Hypothalamus (tissue), 51 donors: ENCODE data around the gene LYPLA2.
"Not testable (repeated sequence)": the region's sequence is repeated elsewhere in the genome, so short reads cannot be mapped to it uniquely, and the experiment has no call there.

Source experiments
- DNase-seq, 51 donors: peaks; one replicate each; lab custom pipeline; 2025; lab: John Stamatoyannopoulos, UW

The LYPLA2 gene

DNA sequence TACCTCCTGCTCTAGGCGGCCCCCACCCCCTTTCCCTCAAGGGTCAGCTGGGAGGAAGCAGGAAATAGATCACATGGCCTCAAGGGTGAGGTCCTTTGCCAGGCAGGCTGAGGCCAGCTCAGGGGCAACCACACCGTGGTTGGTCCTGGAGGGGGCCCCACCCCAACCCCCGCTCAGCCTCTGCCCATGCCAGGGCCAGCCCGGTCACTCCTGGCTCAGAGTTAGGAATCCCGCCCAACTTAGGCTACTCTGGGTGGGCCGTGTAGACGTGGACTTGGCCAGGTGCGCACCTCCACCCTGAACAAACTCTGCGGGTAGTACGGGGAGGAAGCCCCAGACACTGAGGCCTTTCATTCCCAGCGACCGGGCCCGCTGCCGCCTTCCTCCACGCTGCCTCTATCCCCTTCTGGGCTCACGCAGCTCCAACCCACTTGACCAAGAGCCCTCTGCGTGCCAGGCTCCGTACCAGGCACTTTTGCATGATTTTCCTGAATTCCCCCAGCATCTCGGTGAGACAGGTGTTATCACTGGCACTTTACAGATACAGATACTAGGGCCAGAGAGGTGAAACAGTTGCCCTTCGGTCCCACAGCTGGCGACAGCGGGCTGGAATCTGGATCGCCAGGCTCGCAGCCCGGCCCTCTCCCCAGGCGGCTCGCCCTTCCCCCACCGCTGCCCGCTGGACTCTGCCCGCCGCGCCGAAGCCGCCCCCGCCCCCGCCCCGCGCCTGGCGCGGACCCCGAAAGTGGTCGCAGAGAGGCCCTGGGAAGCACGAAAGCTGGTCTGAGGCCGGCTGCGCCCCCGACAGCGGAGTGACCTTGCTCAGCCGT lies 8.8 kb downstream of the LYPLA2 start:
- DNase-seq: peak in 18 of 51 donors; percentile 14 to 72 (median 40)

DNA sequence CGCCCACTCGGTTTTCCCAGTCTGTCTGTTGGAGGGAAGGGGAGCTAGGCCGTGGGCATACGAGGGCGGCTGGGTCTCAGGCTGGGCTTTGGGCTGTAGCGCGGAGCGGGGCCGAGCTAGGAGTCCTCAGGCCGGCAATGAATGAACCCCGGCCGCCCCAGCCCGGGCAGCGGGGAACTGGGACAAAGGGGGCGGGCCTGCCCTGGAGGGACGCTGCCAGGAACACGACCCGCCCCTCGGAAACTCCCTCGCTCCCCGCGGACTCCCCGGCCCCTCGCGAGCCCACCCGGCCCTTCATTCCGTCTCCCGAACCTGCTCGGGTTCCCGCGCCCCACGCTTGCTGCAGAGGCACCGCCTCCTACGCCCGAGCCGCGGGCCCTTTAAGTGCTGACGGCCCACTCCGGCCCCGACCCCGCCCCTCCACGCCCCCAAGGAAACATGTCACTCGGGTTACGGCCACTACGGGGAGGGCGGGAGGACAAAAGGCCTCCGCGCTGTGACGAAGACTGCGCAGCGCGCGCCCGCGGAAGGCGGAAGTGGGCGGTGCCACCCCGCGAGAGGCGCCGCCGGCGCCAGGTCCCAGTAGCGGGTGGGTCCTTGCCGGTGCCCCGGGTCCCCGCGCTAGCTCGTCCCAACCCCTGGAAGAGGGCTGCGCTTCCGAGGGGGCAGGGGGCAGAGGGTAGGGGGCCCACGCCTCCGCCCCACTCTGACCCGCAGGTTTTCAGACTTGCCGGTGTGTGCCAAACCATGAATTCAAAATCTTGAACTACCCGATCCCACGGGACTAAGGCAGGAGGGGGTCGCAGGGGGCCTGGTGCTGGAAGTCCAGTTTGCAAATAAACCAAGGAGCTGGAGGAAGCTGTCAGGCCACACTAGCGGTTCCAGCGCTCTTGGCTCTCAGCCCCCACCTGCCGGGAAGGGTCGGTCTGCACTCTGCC lies 9.7 kb downstream of the LYPLA2 start, which contains the start of gene GALE:
GALE (minus strand) TSS at position 355 of the 938 bp plus-strand sequence. CDS start 1,747 bp downstream, outside the sequence.
- peak; percentile 75 to 98 (median 94) for DNase-seq

DNA sequence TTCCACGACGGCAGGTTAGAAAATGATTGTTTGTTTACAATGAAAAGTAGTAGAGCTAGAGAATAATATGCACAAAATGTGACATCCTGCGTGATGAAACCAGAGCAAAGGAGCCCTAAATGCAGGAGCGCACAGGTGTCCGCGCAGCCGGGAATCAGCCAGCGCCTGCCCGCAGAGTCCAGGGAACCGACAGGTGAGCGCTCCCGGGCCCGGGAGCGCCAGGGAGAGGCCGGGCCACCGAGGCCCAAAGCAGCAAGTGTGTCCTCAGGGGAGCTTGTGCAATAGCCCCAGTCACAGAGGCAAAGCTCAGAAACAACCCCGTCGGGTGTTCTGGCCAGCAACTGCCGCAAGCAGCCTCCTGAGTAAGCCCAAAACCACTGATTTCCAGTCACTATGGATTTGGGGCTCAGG lies 10.4 kb downstream of the LYPLA2 start:
- DNase-seq: peak in 1 of 51 donors; percentile 29

DNA sequence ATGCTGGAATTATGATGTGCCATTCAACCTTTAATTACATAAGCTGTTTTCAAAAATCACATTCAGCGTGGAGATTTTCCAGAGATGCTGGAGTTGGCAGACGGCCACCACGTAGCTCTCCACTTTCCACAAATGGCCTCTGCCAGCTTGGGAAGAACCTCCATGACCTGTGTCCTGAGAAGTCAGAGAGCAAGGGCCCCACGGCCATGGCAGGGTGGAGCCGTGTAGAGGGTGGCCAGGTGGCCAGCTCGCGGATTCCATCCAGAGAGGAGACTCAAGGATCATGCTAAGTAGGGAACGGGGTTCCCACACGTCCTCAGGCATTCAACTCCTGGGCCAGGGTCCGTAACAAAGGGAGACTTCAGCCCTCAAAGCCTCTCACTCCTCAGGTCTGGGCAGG lies 10.9 kb downstream of the LYPLA2 start:
- DNase-seq: no peak

DNA sequence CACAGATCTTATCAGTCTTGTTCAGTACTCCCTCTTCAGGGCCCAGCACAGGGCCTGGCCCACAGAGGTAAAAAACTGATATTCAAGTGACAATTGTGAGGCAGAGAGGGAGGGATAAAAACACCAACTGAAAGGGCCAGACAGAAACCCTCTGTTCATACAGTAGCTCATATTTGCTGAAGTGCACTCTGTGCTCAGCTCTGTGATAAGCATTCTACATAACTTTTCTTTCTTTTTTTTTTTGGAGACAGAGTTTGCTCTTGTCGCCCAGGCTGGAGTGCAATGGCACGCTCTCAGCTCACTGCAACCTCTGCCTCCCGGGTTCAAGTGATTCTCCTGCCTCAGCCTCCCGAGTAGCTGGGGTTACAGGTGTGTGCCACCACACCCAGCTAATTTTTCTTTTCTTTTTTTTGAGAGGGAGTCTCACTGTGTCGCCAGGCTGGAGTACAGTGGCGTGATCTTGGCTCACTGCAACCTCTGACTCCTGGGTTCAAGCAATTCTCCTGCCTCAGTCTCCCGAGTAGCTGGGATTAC lies 11.9 kb downstream of the LYPLA2 start:
- DNase-seq: not testable (repeated sequence)

DNA sequence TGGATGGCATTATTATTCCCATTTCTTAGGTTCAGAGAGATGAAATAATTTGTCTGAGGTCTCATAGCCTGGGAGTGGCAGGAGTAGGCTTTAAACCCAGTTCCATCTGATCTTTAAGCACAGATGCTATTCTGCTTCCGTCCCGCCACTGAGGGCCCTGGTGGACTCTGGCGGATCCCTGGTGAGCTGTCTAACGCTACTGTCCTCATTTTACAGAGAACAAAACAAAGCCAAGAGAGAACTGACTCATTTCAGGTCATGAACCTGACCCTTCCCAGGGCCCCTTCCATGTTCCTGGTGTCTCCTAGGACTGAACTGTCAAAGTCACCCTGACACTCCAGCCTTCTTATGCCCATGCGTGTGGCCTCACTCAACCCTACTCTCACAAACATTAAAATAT lies 12.7 kb downstream of the LYPLA2 start:
- no peak for DNase-seq

DNA sequence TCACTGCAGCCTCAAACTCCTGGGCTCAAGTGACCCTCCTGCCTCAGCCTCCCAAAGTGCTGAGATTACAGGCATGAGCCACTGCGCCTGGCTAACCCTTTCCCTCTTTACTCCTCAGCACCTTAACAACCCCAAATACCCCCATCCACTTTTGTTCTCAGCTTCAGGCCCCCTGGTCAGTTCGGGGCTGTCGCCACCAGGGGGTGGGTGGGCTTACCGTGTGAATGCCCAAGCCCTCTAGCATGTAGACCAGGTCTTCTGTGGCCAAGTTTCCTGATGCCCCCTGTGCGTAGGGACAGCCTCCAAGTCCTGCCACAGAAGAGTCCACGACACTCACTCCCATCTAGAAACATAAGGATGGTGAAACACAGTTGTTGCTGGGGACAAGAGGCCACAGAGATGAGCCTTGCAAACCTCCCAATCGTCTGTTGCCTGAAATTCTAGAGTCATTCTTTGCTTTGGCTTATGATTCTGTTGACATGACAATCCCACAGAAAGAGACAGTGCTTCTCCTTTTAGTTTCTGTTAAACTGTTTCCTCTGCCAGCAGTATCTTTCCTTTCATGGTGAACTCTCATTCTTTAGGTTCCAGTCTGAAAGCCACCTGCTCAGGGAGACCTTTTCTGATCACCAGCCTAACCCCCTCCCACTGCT lies 13.4 kb downstream of the LYPLA2 start:
- DNase-seq: no peak

DNA sequence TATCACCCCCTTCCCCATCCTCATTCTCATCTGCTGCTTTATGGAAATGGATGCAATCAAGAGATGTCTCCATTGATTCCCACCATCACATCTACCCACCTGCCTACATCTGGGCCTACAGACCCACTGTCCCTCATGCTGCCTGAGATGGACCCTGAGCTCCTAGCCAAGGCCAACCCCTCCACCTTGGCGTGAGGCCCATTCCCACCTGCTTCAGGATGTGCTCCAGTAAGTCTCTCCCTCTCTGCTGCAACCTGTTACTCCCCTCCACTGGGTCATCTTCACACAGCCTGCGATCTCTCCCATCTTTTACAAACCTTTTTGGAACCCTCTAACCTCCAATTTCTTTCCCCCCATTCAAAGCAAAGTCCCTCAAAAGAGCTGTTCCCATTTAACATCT lies 14.1 kb downstream of the LYPLA2 start:
- DNase-seq: no peak

DNA sequence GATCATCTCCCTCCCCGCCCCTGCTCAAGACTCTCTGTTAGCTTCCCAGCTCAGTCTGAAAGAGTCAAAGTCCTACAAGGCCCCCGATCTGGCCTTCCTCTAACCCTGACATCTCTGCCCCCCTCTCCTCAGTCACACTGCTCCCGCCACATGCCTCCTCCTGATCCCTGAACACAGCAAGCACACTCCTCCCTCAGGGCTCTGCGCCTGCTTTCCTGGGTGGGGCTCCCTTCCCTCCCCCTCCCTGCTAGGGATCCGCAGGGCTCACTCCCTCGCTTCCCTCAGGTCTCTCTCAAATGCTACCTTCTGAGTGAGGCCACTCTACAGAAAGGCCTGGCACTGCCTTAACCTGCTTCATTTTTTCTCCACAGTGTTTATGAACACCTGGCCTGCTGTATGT lies 15.3 kb downstream of the LYPLA2 start:
- no peak for DNase-seq

DNA sequence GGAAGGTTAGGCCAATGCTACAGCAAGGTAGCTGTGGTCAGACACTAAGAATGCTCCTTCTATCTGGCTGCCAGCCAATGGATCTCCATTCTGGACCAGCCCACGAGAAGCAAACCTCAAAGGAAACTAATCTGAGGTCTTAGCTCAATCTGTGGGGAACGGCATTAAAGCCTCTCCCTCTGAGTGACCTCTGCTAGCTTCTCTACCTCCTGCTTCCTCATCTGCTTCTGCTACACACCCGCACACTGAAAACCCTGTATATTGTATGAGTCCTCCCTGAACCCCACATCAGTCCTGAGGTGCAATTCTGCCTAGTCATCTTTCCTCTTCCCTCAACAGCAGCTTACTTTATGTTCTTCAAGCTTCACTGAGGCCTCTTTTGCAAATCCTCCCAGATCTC lies 16.5 kb downstream of the LYPLA2 start:
- DNase-seq: no peak

DNA sequence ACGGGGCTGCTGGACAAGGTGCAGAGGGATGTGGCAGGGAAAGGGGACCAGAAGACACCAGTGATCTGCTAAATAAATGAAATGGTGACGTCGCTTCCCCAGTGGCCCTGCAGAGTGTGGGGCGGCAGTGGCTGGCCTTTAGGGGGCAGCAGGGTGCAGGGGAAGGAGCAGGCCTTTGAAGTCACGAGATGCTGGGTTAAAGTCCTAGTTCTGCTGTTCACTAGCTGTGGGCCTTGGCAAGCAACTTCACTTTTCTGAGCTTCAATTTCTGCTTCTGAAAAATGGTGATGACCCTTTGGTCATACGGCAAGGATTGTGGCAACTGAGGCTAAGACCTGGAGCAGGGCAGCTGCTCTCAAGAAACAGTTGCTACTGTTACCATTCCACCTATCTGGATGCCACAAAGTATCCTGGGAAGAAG lies 18.8 kb downstream of the LYPLA2 start:
- peak in 23 of 51 donors; percentile 12 to 58 (median 33) for DNase-seq

DNA sequence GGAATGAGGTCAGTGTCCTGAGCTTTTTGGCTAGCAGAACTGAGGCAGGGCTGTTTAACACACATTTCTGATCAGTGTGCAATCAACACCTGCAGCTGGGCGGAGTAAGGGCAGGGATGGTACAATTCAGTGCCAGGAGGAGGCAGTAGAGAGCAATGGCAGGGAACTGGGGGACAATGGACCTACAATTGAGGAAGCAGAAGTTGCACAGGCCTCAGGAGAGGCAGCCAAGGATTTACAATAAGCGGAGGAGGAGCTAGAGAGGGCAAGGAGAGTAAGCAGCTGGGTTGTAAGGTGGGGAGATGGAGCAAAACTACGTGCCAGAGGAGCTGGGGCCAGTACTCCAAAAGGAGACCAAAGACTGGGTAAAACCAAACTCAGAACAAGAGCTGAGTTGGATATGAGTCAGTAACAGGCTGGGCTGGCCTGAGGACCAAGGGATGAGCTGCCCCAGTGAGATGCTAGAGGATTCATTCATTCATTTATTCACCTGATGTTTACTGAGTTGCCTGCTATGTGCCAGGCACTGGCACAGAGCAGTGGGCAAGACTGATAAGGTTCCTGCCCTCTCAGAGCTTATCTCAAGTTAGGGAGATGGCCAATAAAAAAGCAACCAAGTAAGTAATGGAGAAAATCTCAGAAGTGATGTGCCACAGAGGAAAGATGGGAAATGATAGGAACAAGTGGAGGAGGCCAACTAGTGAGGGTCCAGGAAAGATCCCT lies 20.0 kb downstream of the LYPLA2 start:
- DNase-seq: peak in 10 of 51 donors; percentile 10 to 29 (median 18)

DNA sequence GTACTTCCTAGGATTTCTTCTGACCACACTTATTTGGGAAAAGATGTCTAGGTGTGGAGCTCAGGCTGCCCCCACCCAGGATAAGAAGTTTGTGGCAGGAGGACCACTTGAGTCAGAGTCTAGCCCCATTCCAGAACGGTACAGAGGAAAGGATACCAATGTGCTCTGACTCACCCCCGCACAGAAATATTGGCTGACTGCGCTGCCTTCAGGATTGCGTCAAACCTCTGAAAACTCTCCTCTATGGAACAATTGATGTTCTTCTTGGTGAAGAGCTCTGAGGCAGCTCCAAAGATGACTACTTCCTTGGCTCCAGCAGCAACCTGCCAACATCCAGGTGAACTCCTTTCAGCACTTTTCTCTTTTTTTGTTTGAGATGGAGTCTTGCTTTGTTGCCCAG lies 23.1 kb downstream of the LYPLA2 start:
- no peak for DNase-seq

DNA sequence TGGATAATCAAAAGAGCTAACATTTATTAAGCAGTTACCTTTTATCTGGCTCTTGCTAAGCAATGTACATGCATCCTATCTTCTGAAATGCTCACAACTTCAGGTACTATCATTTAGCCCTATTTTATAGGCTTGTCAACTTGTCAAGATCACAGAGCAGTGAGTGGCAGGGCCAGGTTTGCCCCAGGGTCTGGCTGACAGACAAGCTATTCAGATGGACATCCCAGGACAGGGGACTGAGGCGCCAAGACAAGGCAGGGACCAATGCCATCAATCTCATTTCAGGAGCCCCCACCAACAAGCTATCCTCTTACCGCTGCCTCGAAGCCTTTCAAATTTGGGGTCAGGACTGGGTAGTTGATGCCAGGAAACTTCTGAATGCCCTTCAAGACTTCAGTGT lies 25.4 kb downstream of the LYPLA2 start:
- no peak for DNase-seq

DNA sequence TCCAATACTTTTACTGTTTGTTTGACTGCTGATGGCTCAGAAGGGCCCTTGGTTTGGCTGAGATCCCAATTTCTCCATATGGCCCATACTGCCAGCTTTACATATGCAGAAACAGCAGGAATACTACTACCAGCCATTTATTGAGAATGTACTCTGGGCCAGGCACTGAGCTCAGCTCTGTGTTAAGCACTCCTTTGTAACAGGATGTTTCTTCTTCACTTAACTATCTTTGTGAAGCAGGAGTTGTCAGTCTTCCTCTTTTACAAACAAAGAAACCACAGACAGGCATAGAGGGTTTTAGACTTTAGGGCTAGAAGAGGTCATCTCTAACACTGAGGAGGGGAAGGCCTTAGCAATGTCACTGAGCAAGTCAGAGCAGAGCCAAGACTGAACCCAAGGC lies 26.0 kb downstream of the LYPLA2 start:
- DNase-seq: no peak

DNA sequence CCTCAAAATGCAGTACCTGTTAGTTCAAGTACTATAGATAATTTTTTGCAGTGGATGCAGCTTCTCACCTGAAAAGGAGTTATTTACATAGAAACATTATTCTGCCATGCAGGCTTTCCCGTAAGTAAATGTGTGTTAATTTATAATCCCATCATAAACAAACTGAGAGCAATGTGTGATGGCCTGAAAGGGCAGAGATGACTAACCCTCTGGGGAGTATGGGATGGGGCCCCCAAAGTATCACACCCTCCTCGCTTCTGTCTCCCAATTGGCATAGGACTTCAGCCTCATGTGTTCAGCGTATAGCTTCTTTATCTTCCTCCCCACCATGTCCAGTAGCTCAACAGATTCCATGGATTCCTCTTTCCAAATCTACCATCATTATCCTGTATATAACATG lies 26.7 kb downstream of the LYPLA2 start:
- no peak for DNase-seq

DNA sequence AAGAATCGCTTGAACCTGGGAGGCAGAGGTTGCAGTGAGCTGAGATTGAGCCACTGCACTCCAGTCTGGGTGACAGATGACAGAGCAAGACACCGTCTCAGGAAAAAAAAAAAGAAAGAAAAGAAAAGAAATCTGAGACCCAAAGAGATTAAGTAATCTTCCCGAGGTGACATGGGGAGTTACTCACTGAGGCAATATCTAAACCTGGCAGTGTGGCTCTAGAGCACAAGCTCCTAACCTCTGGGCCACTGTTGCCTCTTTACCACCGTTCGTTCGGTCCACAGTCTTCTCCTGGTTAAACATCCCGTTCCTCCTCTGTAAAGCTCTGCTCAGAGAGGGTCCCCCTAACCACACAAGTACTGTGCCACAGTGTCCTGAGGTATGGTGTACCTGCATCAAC lies 32.8 kb downstream of the LYPLA2 start:
- no peak for DNase-seq

DNA sequence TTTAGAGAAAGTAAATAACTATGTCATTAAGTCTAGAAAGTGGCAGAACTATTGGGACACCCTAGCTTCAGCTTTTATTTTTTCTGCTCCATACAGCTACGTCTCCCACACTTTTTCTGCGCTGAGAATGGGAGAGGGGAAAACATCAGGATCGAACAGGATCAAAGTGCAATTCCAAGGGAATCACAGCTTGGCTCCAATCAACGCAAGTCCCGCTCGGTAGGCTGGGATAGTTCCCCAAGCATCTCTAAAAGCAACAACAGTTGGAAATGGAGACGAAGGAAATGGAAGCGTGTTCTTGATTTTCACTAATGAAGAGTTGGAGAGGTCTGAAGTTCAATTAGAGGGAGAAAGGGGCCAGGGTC lies 33.7 kb downstream of the LYPLA2 start:
- DNase-seq: no peak

DNA sequence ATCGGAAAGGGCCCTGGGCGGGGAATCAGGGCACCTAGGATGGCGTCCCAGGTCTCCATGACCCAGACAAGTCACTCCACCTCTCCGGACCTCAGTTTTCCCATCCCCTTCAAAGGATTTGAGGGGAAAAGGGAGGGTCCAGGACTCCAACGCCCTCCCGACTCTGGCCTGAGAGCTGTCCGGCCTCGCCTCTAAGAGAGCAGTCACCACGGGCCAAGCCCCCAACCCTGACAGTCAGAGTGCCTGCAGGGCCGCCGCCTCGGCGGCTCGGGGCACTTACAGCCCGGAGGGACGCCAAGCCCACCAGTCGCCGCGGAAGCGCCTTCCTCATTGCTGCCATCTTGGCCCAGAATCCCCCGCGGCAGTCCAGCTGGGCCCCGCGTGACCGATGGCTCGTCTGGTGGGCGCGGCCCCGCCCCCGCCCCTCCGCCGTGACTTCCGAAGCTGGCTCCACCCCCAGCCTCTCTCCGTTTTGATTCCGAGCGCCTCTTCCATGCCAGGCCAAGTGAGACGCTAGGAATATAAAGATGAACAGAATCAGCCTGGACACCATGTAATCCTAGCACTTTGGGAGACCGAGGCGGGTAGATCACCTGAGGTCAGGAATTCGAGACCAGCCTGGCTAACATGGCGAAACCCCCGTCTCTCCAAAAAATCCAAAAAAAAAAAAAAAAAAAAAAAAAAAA lies 34.3 kb downstream of the LYPLA2 start, which contains the start of gene HMGCL:
HMGCL (minus strand) TSS at position 354 of the 686 bp plus-strand sequence; CDS start at position 340, 14 bp downstream.
- DNase-seq: peak; percentile 42 to 93 (median 85)
